GM21786 (cell line): ENCODE data around the gene LDLRAD4.

Experiments used
- ATAC-seq: cut with Tn5 transposase; IDR thresholded peaks from one replicate; pipeline ENCODE4 v1.9.1; 2021; ENCODE audit not compliant: unreplicated experiment

LDLRAD4 gene

GRCh38 chr18:13440277-13441248, 222.0 kb downstream of the LDLRAD4 start:
- no peak for ATAC-seq

GRCh38 chr18:13441736-13442135, 223.2 kb downstream of the LDLRAD4 start:
- no peak for ATAC-seq

- ATAC-seq: no peak
Observed at GRCh38 chr18:13442451-13442850, 223.9 kb downstream of the LDLRAD4 start.

GRCh38 chr18:13443552-13443951, 225.0 kb downstream of the LDLRAD4 start:
- ATAC-seq: no peak

- no peak for ATAC-seq
Observed at GRCh38 chr18:13444430-13445240, 226.1 kb downstream of the LDLRAD4 start.

- ATAC-seq: no peak
Observed at GRCh38 chr18:13445241-13445897, 226.8 kb downstream of the LDLRAD4 start.

- no peak for ATAC-seq
Observed at GRCh38 chr18:13446024-13446423, 227.5 kb downstream of the LDLRAD4 start.

- ATAC-seq: no peak
Observed at GRCh38 chr18:13446610-13447461, 228.3 kb downstream of the LDLRAD4 start.

- no peak for ATAC-seq
Observed at GRCh38 chr18:13447621-13448334, 229.2 kb downstream of the LDLRAD4 start.

- no peak for ATAC-seq
Observed at GRCh38 chr18:13448335-13448795, 229.8 kb downstream of the LDLRAD4 start.

- ATAC-seq: no peak
Observed at GRCh38 chr18:13449651-13450050, 231.1 kb downstream of the LDLRAD4 start.

- peak; percentile 82 for ATAC-seq
Observed at GRCh38 chr18:13450289-13451212, 232.0 kb downstream of the LDLRAD4 start.

GRCh38 chr18:13451213-13451540, 232.6 kb downstream of the LDLRAD4 start:
- ATAC-seq: no peak

- no peak for ATAC-seq
Observed at GRCh38 chr18:13451661-13452387, 233.3 kb downstream of the LDLRAD4 start.

- no peak for ATAC-seq
Observed at GRCh38 chr18:13452388-13452811, 233.8 kb downstream of the LDLRAD4 start.

- ATAC-seq: no peak
Observed at GRCh38 chr18:13452871-13453680, 234.5 kb downstream of the LDLRAD4 start.

GRCh38 chr18:13453714-13454113, 235.2 kb downstream of the LDLRAD4 start:
- ATAC-seq: no peak
